B cell (primary cell): ENCODE data around the gene ESR2.

Experiments
- EZH2 ChIP-seq: IDR thresholded peaks from 2 replicates; pipeline ENCODE4 v1.6.1; 2012; ENCODE audit warnings: borderline replicate concordance, low read depth, mild to moderate bottlenecking, moderate library complexity, low read length; ENCODE audit not compliant: insufficient read depth, poor library complexity, severe bottlenecking
- TF ChIP-seq, protein P1 (sequence below): fragments of 200-600 bp; IDR thresholded peaks from one replicate; pipeline ENCODE4 v1.8.0; 2022; ENCODE audit warnings: antibody characterized with exemption, mild to moderate bottlenecking

DNA sequence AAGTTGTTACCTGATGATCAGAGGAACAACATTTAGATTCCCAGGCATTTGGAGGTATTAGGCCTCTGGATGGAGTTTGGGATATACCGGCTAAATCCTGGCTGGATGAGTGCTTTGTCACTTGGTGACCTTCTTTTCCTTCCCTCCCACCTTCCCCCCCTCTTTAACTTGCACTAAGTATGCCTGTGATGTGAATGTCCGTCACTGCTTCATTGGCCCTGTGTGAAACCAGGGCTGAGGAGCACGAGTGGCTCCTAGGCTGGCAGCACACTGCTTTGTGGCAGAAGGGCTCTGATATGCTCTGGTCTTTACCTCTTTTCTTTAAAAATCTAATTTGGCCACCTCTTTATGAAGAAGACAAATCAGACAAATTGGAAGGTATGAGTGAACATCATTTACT lies 95.7 kb downstream of the ESR2 start:
- TF ChIP-seq, protein P1, sequence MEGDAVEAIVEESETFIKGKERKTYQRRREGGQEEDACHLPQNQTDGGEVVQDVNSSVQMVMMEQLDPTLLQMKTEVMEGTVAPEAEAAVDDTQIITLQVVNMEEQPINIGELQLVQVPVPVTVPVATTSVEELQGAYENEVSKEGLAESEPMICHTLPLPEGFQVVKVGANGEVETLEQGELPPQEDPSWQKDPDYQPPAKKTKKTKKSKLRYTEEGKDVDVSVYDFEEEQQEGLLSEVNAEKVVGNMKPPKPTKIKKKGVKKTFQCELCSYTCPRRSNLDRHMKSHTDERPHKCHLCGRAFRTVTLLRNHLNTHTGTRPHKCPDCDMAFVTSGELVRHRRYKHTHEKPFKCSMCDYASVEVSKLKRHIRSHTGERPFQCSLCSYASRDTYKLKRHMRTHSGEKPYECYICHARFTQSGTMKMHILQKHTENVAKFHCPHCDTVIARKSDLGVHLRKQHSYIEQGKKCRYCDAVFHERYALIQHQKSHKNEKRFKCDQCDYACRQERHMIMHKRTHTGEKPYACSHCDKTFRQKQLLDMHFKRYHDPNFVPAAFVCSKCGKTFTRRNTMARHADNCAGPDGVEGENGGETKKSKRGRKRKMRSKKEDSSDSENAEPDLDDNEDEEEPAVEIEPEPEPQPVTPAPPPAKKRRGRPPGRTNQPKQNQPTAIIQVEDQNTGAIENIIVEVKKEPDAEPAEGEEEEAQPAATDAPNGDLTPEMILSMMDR: no peak
- no peak for TF ChIP-seq EZH2
